HEK293T (cell line): ENCODE results near the gene FCRL6.

Source experiments
- CTCF ChIA-PET: fragments of 350-600 bp; formaldehyde crosslinking; extraction: SDS; loops from one replicate; lab custom pipeline; 2021; ENCODE audit warnings: antibody characterized with exemption, inconsistent platforms; lab: Yijun Ruan, JAX
- POLR2A ChIA-PET: fragments of 350-600 bp; formaldehyde crosslinking; extraction: SDS; loops from one replicate; lab custom pipeline; 2020; ENCODE audit warnings: antibody characterized with exemption, inconsistent platforms; lab: Yijun Ruan, JAX
- DNase-seq: peaks from one replicate; pipeline ENCODE4 v3.0.0; 2012; ENCODE audit warnings: mixed read lengths; ENCODE audit errors: extremely low spot score
- ARNT ChIP-seq: fragments of 450-650 bp; IDR thresholded peaks from 2 replicates; pipeline ENCODE4 v1.6.1; 2017; ENCODE audit warnings: mild to moderate bottlenecking
- BHLHE40 ChIP-seq: fragments of 450-650 bp; IDR thresholded peaks from 2 replicates; pipeline ENCODE4 v1.6.1; 2016; ENCODE audit warnings: mild to moderate bottlenecking, moderate library complexity, borderline replicate concordance
- CTBP1 ChIP-seq: fragments of 450-650 bp; IDR thresholded peaks from 2 replicates; pipeline ENCODE4 v1.6.1; 2016; ENCODE audit warnings: borderline replicate concordance
- ELF4 ChIP-seq: fragments of 450-650 bp; IDR thresholded peaks from 2 replicates; pipeline ENCODE4 v1.6.1; 2017; ENCODE audit warnings: antibody characterized with exemption
- FOXA1 ChIP-seq: fragments of 450-650 bp; IDR thresholded peaks from 2 replicates; pipeline ENCODE4 v1.6.1; 2016; ENCODE audit warnings: mild to moderate bottlenecking
- FOXK2 ChIP-seq: fragments of 450-650 bp; IDR thresholded peaks from 2 replicates; pipeline ENCODE4 v1.6.1; 2016; ENCODE audit warnings: mild to moderate bottlenecking
- FOXM1 ChIP-seq: fragments of 450-650 bp; IDR thresholded peaks from 2 replicates; pipeline ENCODE4 v1.6.1; 2017; ENCODE audit warnings: mild to moderate bottlenecking, borderline replicate concordance
- HDGF ChIP-seq: fragments of 450-650 bp; IDR thresholded peaks from 2 replicates; pipeline ENCODE4 v1.6.1; 2017; ENCODE audit warnings: antibody characterized with exemption, borderline replicate concordance
- L3MBTL2 ChIP-seq: fragments of 450-650 bp; conservative IDR thresholded peaks from 2 replicates; pipeline ENCODE4 v1.6.1; 2016; ENCODE audit warnings: mild to moderate bottlenecking
- LEF1 ChIP-seq: fragments of 450-650 bp; IDR thresholded peaks from 2 replicates; pipeline ENCODE4 v1.6.1; 2017; ENCODE audit warnings: mild to moderate bottlenecking, borderline replicate concordance
- NFRKB ChIP-seq: fragments of 450-650 bp; IDR thresholded peaks from 2 replicates; pipeline ENCODE4 v1.6.1; 2016; ENCODE audit warnings: mild to moderate bottlenecking, moderate library complexity
- SP1 ChIP-seq: fragments of 450-650 bp; IDR thresholded peaks from 2 replicates; pipeline ENCODE4 v1.6.1; 2017
- SUZ12 ChIP-seq: fragments of 450-650 bp; IDR thresholded peaks from 2 replicates; pipeline ENCODE4 v1.6.1; 2016; ENCODE audit warnings: mild to moderate bottlenecking
- TARDBP ChIP-seq: fragments of 450-650 bp; IDR thresholded peaks from 2 replicates; pipeline ENCODE4 v1.6.1; 2016
- ZNF384 ChIP-seq: fragments of 450-650 bp; IDR thresholded peaks from 2 replicates; pipeline ENCODE4 v1.6.1; 2016
- TF ChIP-seq, protein P1 (sequence below): fragments of 450-650 bp; IDR thresholded peaks from 2 replicates; pipeline ENCODE4 v1.6.1; 2016

FCRL6 gene

DNA sequence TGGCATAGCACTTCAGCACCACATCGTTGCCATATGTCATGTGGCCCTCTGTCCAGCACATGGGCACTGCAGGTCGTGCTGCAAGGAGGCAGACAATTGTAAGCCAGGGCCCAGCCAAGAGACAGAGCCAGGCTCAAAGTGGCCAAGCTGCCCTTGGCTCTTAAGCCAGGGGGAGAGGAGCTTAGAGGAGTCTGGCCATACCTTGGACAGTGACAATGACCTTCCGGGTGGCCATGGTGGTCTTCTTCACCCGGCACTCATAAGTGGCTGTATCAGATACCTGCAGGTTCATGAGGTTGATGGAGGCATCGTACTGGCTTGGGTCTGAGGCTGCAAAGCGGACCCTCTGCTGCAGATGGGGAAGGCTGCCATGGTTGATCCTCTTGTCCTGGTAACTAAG, 55.7 kb downstream of the FCRL6 start:
- CTCF ChIA-PET = interaction anchor here (0.6 kb wide), 1 partner anchor 143 kb away, joined by 3 read pairs; no protein-coding TSS in a partner anchor
- POLR2A ChIA-PET = no interaction called here
- DNase-seq = no peak
- TF ChIP-seq ZNF384 (no peak), LEF1 (no peak), ELF4 (no peak), TARDBP (no peak), SUZ12 (no peak), L3MBTL2 (no peak)

DNA sequence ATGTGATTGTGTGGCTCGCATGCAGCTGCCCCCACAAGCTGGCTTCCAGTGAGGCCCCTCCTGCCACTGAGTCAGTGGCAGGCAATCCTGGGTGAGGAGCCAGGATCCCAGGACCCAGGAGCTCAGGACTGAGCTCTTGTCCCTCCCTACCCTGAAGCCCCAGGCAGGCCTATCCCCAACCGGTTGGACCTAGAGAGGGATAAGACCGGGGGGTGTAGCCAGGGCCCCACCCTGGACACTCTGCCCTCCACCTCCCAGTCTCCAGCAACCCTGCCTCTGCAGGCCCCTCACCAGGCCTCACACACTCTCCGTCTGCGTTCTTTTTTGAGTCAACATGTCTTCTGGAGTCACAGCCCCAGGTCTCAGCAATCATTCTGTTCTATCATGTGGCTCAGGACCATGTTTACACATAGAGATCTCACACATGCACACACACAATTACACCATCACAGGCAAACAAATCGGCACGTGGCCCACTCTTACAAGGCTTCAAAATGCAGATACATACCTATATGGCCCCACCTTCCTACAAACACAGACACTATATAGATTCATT, 57.7 kb downstream of the FCRL6 start:
- ChIA-PET CTCF (interaction anchor here (0.7 to 1.1 kb wide), 2 partner anchors 20 to 1656 kb away, joined by 3 to 4 read pairs; no protein-coding TSS in a partner anchor), POLR2A (no interaction called here)

DNA sequence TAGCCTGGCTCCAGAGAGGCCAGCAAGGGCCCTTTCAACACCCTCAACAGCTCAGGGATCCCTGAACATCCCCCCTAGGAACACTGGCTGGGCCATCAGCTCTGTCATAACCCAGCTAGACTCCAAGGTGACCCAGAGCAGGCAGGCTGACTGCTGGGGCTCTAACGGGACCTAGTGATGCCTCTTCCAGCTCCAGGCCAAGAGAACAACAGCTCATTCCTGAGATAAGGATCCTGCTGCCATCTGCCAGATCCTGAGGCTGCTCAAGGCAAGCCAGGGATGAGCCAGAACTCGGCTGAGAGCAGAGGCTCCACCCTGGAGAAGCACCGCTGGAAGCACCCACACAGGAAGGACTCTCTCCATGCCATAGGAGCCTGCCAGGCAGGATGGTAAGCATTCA, 58.3 kb downstream of the FCRL6 start:
- no peak for DNase-seq
- CTCF ChIA-PET = interaction anchor here (1.1 kb wide), 1 partner anchor 20 kb away, joined by 3 read pairs; no protein-coding TSS in a partner anchor
- POLR2A ChIA-PET = no interaction called here
- TF ChIP-seq TARDBP (no peak), ELF4 (no peak), ARNT (no peak), NFRKB (no peak), L3MBTL2 (no peak)

More for the DNA sequence above, 57.7 kb downstream of the FCRL6 start:
- DNase-seq = no peak
- TF ChIP-seq L3MBTL2 (no peak), FOXK2 (no peak), FOXM1 (no peak), TARDBP (no peak), CTBP1 (no peak)

DNA sequence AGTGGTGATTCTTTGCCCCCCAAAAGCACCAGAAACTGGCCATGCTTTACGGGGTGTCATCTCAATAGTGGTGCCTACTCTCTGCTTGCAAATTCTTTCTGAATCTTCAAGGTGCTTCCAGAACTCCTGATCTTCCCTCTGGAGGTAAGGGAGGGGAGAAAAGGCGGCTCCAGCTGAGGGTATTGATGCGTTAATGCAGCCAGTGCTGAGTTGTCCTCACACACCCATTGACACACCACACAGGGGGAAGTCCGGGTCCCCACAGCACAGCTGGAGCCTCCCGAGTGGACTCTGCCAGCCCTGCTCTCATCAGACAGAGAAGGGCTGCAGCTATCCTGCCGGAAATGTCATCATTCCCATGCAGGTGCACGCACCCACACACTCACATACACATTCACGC, 59.1 kb downstream of the FCRL6 start:
- POLR2A ChIA-PET = no interaction called here

DNA sequence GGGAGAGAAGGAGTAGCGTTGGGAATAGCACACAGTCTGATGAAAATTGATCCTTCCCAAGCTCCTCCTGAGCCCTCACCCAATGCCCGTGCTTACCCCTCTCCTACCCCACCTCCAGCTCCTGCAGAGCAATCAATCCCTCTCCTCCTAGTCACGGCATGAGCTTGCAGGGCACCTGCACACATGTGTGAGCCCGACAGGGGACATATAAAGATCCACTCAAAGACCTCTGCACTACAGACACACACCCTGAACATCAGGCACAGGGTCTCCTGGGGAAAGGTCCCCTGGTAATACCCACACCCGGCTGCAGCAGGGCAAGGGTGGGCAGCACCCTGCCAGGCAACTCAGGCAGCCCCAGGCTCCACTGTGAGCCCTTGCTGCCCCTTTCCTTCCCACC, 59.9 kb downstream of the FCRL6 start:
- CTCF ChIA-PET = no interaction called here
- DNase-seq = no peak
- POLR2A ChIA-PET = no interaction called here
- TF ChIP-seq FOXM1 = no peak
- TF ChIP-seq ARNT = no peak
- no peak for TF ChIP-seq CTBP1
- no peak for TF ChIP-seq FOXA1

More for the DNA sequence above, 59.1 kb downstream of the FCRL6 start:
- TF ChIP-seq NFRKB = no peak
- TF ChIP-seq ELF4 = no peak
- TF ChIP-seq CTBP1 = no peak
- CTCF ChIA-PET = no interaction called here
- no peak for DNase-seq

DNA sequence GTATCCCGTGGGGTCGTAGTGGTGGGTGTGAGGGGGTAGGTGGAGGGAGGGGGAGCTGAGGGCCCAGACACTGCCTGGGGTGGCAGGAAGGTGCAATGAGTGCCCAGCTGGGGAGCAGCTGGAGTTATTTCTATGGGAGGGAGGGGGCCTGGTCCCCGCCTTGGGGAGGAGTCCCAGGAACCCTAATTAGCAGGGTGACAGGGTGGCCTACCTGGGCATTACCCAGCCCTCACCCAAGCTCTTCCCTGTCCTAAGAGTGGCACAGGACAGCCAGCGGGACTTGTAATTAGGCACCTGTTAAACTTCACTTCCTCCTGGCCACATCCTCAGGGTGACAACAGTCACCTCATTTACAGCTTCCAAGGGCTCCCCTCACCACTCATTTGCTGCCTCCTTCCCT, 60.4 kb downstream of the FCRL6 start, which contains the start of gene VSIG8:
TSS of gene VSIG8 (minus strand) at position 101 of the 400 bp plus-strand sequence. CDS start 136 bp downstream, outside the sequence.
- CTCF ChIA-PET = interaction anchor here (0.6 kb wide), 1 partner anchor 19 kb away, joined by 3 read pairs; no protein-coding TSS in a partner anchor

DNA sequence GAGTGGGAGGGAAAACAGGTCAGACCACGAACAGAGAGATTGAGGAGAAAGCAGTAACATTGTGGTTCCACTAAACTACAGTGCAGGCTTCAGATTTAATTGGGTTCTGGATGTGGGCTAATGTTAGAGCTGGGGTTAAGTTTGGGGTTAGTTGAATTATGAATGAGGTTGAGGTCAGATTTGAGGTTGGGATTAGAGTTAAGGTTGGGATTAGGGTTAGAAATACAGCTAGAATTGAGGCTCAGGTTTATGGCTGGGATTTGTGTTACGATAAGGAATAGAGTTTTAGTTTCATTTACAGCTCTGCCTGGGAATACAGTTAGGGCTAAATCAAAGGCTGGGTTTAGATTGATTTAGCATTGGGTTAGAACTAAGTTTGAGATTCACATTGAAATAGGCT, 62.1 kb downstream of the FCRL6 start:
- TF ChIP-seq SUZ12 (no peak), LEF1 (no peak), L3MBTL2 (no peak), SP1 (no peak), FOXA1 (no peak), ARNT (no peak), FOXK2 (no peak), HDGF (no peak), FOXM1 (no peak), ZNF384 (no peak), ELF4 (no peak), CTBP1 (no peak)
- TF ChIP-seq, protein P1, sequence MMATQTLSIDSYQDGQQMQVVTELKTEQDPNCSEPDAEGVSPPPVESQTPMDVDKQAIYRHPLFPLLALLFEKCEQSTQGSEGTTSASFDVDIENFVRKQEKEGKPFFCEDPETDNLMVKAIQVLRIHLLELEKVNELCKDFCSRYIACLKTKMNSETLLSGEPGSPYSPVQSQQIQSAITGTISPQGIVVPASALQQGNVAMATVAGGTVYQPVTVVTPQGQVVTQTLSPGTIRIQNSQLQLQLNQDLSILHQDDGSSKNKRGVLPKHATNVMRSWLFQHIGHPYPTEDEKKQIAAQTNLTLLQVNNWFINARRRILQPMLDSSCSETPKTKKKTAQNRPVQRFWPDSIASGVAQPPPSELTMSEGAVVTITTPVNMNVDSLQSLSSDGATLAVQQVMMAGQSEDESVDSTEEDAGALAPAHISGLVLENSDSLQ = no peak
- POLR2A ChIA-PET = no interaction called here
- CTCF ChIA-PET = no interaction called here
- DNase-seq = no peak

More for the DNA sequence above, 60.4 kb downstream of the FCRL6 start, which contains the start of gene VSIG8:
- no peak for DNase-seq
- TF ChIP-seq FOXK2 = no peak
- no peak for TF ChIP-seq LEF1
- TF ChIP-seq TARDBP = no peak
- TF ChIP-seq L3MBTL2 = no peak
- no peak for TF ChIP-seq FOXM1
- no peak for TF ChIP-seq SUZ12
- no peak for TF ChIP-seq BHLHE40
- no peak for TF ChIP-seq HDGF
- TF ChIP-seq CTBP1 = no peak
- TF ChIP-seq ELF4 = no peak
- TF ChIP-seq, protein P1 = no peak
- no peak for TF ChIP-seq SP1
- no peak for TF ChIP-seq ARNT
- TF ChIP-seq NFRKB = no peak
- TF ChIP-seq ZNF384 = no peak
- TF ChIP-seq FOXA1 = no peak
- POLR2A ChIA-PET = no interaction called here
